Stimulated activated CD4-positive, alpha-beta T cell treated with anti-CD3 and anti-CD28 coated beads, TNF-alpha, amount 100 ng/mL, for 48 hours (primary cell): ENCODE results near the gene SNX18.
"Not testable (repeated sequence)": the region's sequence is repeated elsewhere in the genome, so short reads cannot be mapped to it uniquely, and the experiment has no call there.

Experiments
- DNase-seq, 3 donors: peaks; one replicate each; pipeline ENCODE4 v3.0.0-alpha.2; 2020; ENCODE audit warnings: low read depth in 3 of 3

Gene SNX18

GRCh38 chr5:54520438-54520846 lies 2.9 kb downstream of the SNX18 start:
- no peak for DNase-seq

- DNase-seq = no peak
Observed at GRCh38 chr5:54520940-54521339, 3.4 kb downstream of the SNX18 start.

- no peak for DNase-seq
Observed at GRCh38 chr5:54521856-54522479, 4.4 kb downstream of the SNX18 start.

- no peak for DNase-seq
Observed at GRCh38 chr5:54523534-54523933, 6.0 kb downstream of the SNX18 start.

- DNase-seq = no peak
Observed at GRCh38 chr5:54524082-54524481, 6.5 kb downstream of the SNX18 start.

GRCh38 chr5:54524704-54525103 lies 7.1 kb downstream of the SNX18 start:
- DNase-seq = no peak

GRCh38 chr5:54525261-54525660 lies 7.7 kb downstream of the SNX18 start:
- no peak for DNase-seq

- DNase-seq = no peak
Observed at GRCh38 chr5:54525692-54526091, 8.1 kb downstream of the SNX18 start.

- no peak for DNase-seq
Observed at GRCh38 chr5:54526604-54527288, 9.2 kb downstream of the SNX18 start.

- DNase-seq = no peak
Observed at GRCh38 chr5:54528633-54529209, 11.2 kb downstream of the SNX18 start.

GRCh38 chr5:54529565-54529964 lies 12.0 kb downstream of the SNX18 start:
- no peak for DNase-seq

- DNase-seq = no peak
Observed at GRCh38 chr5:54531546-54531945, 14.0 kb downstream of the SNX18 start.

GRCh38 chr5:54533541-54534190 lies 16.1 kb downstream of the SNX18 start:
- DNase-seq = no peak

GRCh38 chr5:54534191-54535004 lies 16.8 kb downstream of the SNX18 start:
- no peak for DNase-seq

GRCh38 chr5:54535149-54535844 lies 17.7 kb downstream of the SNX18 start:
- DNase-seq = no peak

GRCh38 chr5:54536375-54536774 lies 18.8 kb downstream of the SNX18 start:
- DNase-seq = not testable (repeated sequence)

- not testable (repeated sequence) for DNase-seq
Observed at GRCh38 chr5:54536861-54537260, 19.3 kb downstream of the SNX18 start.

- no peak for DNase-seq
Observed at GRCh38 chr5:54537725-54538124, 20.2 kb downstream of the SNX18 start.

GRCh38 chr5:54538156-54538555 lies 20.6 kb downstream of the SNX18 start:
- DNase-seq = no peak

- DNase-seq = no peak
Observed at GRCh38 chr5:54539001-54539400, 21.4 kb downstream of the SNX18 start.

- no peak for DNase-seq
Observed at GRCh38 chr5:54540286-54540685, 22.7 kb downstream of the SNX18 start.
